Keratinocyte (primary cell): ENCODE measurements around the gene ALKAL2.

Experiments
- EZH2 ChIP-seq: IDR thresholded peaks from one replicate; pipeline ENCODE4 v1.6.1; 2012; ENCODE audit warnings: inconsistent platforms, mild to moderate bottlenecking, low read length, moderate library complexity
- TF ChIP-seq, protein P1 (sequence below), 3 experiments: IDR thresholded peaks in 1 of 3; conservative IDR thresholded peaks in 1 of 3; optimal IDR thresholded peaks in 1 of 3; 2 replicates in 2 of 3; 3 replicates in 1 of 3; pipeline versions ENCODE3 to v1.5.1; 2011; ENCODE audit warnings: low read length in 3 of 3, mild to moderate bottlenecking in 3 of 3, moderate library complexity in 2 of 3, control low read depth in 1 of 3, inconsistent platforms in 1 of 3; ENCODE audit not compliant: insufficient read depth in 2 of 3; ENCODE audit errors: extremely low read depth in 1 of 3

DNA sequence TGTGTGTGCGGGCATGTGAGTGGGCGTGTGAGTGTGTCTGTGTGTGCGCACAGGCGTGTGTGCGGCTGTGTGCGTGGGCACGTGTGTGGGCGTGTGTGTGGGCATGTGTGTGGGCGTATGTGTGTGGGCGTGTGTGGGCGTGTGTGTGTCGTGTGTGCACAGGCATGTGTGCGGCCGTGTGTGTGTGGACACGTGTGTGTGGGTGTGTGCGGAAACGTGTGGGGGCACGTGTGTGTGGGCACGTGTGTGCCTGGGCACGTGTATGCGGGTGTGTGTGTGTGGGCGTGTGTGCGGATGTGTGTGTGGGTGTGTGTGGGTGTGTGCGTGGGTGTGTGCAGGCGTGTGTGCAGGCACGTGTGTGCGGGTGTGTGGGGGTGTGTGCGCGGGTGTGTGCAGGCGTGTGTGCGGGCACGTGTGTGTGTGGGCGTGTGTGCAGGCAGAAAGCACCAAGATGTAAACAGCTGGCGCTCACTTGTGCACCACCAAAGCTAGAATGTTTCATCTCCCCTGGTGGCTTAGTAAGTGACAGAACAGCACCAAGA is 31.2 kb upstream of the ALKAL2 start:
- TF ChIP-seq, protein P1, sequence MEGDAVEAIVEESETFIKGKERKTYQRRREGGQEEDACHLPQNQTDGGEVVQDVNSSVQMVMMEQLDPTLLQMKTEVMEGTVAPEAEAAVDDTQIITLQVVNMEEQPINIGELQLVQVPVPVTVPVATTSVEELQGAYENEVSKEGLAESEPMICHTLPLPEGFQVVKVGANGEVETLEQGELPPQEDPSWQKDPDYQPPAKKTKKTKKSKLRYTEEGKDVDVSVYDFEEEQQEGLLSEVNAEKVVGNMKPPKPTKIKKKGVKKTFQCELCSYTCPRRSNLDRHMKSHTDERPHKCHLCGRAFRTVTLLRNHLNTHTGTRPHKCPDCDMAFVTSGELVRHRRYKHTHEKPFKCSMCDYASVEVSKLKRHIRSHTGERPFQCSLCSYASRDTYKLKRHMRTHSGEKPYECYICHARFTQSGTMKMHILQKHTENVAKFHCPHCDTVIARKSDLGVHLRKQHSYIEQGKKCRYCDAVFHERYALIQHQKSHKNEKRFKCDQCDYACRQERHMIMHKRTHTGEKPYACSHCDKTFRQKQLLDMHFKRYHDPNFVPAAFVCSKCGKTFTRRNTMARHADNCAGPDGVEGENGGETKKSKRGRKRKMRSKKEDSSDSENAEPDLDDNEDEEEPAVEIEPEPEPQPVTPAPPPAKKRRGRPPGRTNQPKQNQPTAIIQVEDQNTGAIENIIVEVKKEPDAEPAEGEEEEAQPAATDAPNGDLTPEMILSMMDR (optimal IDR thresholded peaks at IDR 0.05 in 1 of 3, IDR thresholded peaks at IDR 0.05 in 1 of 3, conservative IDR thresholded peaks at IDR 0.05 in 1 of 3; ENCODE audit: extremely low read depth in 1 of 3, insufficient read depth in 2 of 3, low read length in 3 of 3): no peak
- no peak for TF ChIP-seq EZH2
